ENCODE measurements around the gene IRGQ.

Gene IRGQ

DNA sequence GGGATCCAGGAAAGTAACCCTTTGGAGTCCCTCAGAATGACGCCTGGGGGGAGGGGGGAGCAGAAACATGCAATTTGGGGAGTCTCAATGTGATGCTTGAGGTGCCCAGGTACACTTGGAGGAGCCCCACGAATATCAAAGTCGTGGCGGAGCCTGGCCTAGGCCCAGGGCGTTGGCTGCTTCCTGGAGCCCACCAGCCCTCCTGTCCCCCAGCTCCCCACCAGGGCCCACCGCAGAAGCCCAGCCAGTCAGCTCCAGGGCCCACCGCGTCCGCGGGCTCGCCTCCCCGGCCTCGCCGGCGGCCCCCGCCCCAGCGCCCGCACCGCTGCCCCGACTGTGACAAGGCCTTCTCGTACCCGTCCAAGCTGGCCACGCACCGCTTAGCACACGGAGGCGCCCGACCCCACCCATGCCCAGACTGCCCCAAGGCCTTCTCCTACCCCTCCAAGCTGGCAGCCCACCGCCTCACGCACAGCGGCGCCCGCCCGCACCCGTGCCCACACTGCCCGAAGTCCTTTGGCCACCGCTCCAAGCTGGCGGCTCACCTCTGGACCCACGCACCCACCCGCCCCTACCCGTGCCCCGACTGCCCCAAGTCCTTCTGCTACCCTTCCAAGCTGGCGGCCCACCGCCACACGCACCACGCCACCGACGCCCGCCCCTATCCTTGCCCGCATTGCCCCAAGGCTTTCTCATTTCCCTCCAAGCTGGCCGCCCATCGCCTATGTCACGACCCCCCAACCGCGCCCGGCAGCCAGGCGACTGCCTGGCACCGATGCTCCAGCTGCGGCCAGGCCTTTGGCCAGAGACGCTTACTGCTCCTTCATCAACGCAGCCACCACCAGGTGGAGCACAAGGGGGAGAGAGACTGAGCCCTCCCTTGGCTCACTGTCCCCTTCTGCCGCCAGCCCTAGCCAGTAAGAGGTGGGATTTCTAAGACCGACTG, 60.8 kb downstream of the IRGQ start:
- DNase-seq, result no peak

Measured in activated CD4-positive, alpha-beta T cell treated with anti-CD3 and anti-CD28 coated beads, Interleukin-2, amount 50 U/mL, for 1 hour (primary cell).